H9 (cell line): Measurements from ENCODE around the gene AGO3. TPM values are rescaled to one million over a fixed set of nuclear protein-coding genes. Genes with fewer than 3 reads are reported as not detected.

Experiments
- DNase-seq: peaks from one replicate; pipeline ENCODE4 v3.0.0-alpha.2; 2017
- H2AFZ ChIP-seq: one replicate; pipeline ENCODE4 v1.6.1; 2013; ENCODE audit warnings: mild to moderate bottlenecking, low read length, control low read depth, moderate library complexity
- H2AK5ac ChIP-seq: 2 replicates; pipeline ENCODE4 v1.6.1; 2013; ENCODE audit warnings: low read length, control low read depth, mixed read lengths; ENCODE audit not compliant: insufficient read length
- H2BK120ac ChIP-seq: one replicate; pipeline ENCODE4 v1.6.1; 2013; ENCODE audit warnings: low read depth, mild to moderate bottlenecking, low read length, control low read depth, inconsistent platforms; ENCODE audit not compliant: poor library complexity, severe bottlenecking
- H2BK12ac ChIP-seq: 2 replicates; pipeline ENCODE4 v1.6.1; 2013; ENCODE audit warnings: low read length, control low read depth, mixed read lengths, low read depth; ENCODE audit not compliant: insufficient read length
- H2BK15ac ChIP-seq: 2 replicates; pipeline ENCODE4 v1.6.1; 2013; ENCODE audit warnings: low read depth, low read length, control low read depth
- H2BK20ac ChIP-seq: one replicate; pipeline ENCODE4 v1.6.1; 2013; ENCODE audit warnings: low read depth, mild to moderate bottlenecking, low read length, control low read depth, inconsistent platforms; ENCODE audit not compliant: poor library complexity, severe bottlenecking
- H2BK5ac ChIP-seq: 2 replicates; pipeline ENCODE4 v1.6.1; 2013; ENCODE audit warnings: low read length, control low read depth, mixed read lengths; ENCODE audit not compliant: insufficient read length
- H3K14ac ChIP-seq: 2 replicates; pipeline ENCODE4 v1.6.1; 2013; ENCODE audit warnings: low read length, control low read depth; ENCODE audit not compliant: insufficient read depth
- H3K18ac ChIP-seq: 2 replicates; pipeline ENCODE4 v1.6.1; 2013; ENCODE audit warnings: low read depth, mild to moderate bottlenecking, mixed read lengths, low read length, control low read depth; ENCODE audit not compliant: insufficient read length
- H3K23ac ChIP-seq: 2 replicates; pipeline ENCODE4 v1.6.1; 2013; ENCODE audit warnings: low read length, control low read depth, mixed read lengths, low read depth; ENCODE audit not compliant: insufficient read length
- H3K23me2 ChIP-seq: 2 replicates; pipeline ENCODE4 v1.6.1; 2013; ENCODE audit warnings: low read depth, mild to moderate bottlenecking, mixed read lengths, low read length, control low read depth; ENCODE audit not compliant: insufficient read length, poor library complexity, severe bottlenecking
- H3K27ac ChIP-seq: 2 replicates; pipeline ENCODE4 v1.5.1; 2013; ENCODE audit warnings: low read length, control low read depth, mixed read lengths, low read depth; ENCODE audit not compliant: insufficient read length
- H3K27me3 ChIP-seq: 2 replicates; pipeline ENCODE4 v1.6.1; 2013; ENCODE audit warnings: low read length, control low read depth, inconsistent platforms; ENCODE audit not compliant: insufficient read depth
- H3K4ac ChIP-seq: 2 replicates; pipeline ENCODE4 v1.6.1; 2013; ENCODE audit warnings: low read depth, mild to moderate bottlenecking, control low read depth, inconsistent platforms, low read length, moderate library complexity
- H3K4me1 ChIP-seq: 2 replicates; pipeline ENCODE4 v1.6.1; 2013; ENCODE audit warnings: low read length, control low read depth, inconsistent platforms; ENCODE audit not compliant: insufficient read depth
- H3K4me2 ChIP-seq: 2 replicates; pipeline ENCODE4 v1.6.1; 2013; ENCODE audit warnings: low read length, control low read depth, mixed read lengths; ENCODE audit not compliant: insufficient read length, insufficient read depth
- H3K56ac ChIP-seq: 2 replicates; pipeline ENCODE4 v1.6.1; 2013; ENCODE audit warnings: low read depth, mild to moderate bottlenecking, mixed read lengths, low read length, control low read depth; ENCODE audit not compliant: insufficient read length
- H3K79me1 ChIP-seq: 2 replicates; pipeline ENCODE4 v1.6.1; 2013; ENCODE audit warnings: low read depth, mild to moderate bottlenecking, moderate library complexity, low read length, control low read depth, inconsistent platforms; ENCODE audit not compliant: insufficient read depth, poor library complexity, severe bottlenecking
- H3K79me2 ChIP-seq: 2 replicates; pipeline ENCODE4 v1.6.1; 2013; ENCODE audit warnings: low read length, control low read depth, inconsistent platforms; ENCODE audit not compliant: insufficient read depth
- H3K9ac ChIP-seq: 2 replicates; pipeline ENCODE4 v1.6.1; 2013; ENCODE audit warnings: low read length, control low read depth, mixed read lengths; ENCODE audit not compliant: insufficient read length; ENCODE audit errors: extremely low read depth
- H3K9me3 ChIP-seq: one replicate; pipeline ENCODE4 v1.6.1; 2013; ENCODE audit warnings: low read depth, low read length, inconsistent platforms; ENCODE audit not compliant: control insufficient read depth
- H3T11ph ChIP-seq: one replicate; pipeline ENCODE4 v1.6.1; 2013; ENCODE audit warnings: mild to moderate bottlenecking, low read length, control low read depth, inconsistent platforms
- H4K20me1 ChIP-seq: one replicate; pipeline ENCODE4 v1.6.1; 2013; ENCODE audit not compliant: control insufficient read depth, insufficient read length, insufficient read depth
- H4K5ac ChIP-seq: 2 replicates; pipeline ENCODE4 v1.6.1; 2013; ENCODE audit warnings: low read depth, mild to moderate bottlenecking, mixed read lengths, low read length, control low read depth; ENCODE audit not compliant: insufficient read length
- H4K8ac ChIP-seq: replicated peaks from 2 replicates; pipeline ENCODE4 v1.6.1; 2013; ENCODE audit warnings: low read length, control low read depth, mixed read lengths, low read depth; ENCODE audit not compliant: insufficient read length
- H4K91ac ChIP-seq: 2 replicates; pipeline ENCODE4 v1.6.1; 2013; ENCODE audit warnings: low read depth, mild to moderate bottlenecking, moderate library complexity, mixed read lengths, low read length, control low read depth; ENCODE audit not compliant: insufficient read length
- H3K27ac Mint-ChIP-seq, 3 experiments: 2 replicates in 2 of 3; 3 replicates in 1 of 3; pipeline ENCODE4 v1.8.0; 2020 to 2021; ENCODE audit warnings: mixed read lengths in 3 of 3, mild to moderate bottlenecking in 1 of 3, moderate library complexity in 1 of 3
- H3K27me3 Mint-ChIP-seq: 2 replicates; pipeline ENCODE4 v1.8.0; 2021; ENCODE audit warnings: low read depth, mild to moderate bottlenecking, moderate library complexity, mixed read lengths
- H3K36me3 Mint-ChIP-seq, 3 experiments: 2 replicates in 2 of 3; 3 replicates in 1 of 3; pipeline ENCODE4 v1.8.0; 2020 to 2021; ENCODE audit warnings: low read depth in 3 of 3, mixed read lengths in 3 of 3; ENCODE audit not compliant: insufficient read depth in 1 of 3
- H3K4me1 Mint-ChIP-seq, 2 experiments: 2 replicates each; pipeline ENCODE4 v1.8.0; 2020; ENCODE audit warnings: mixed read lengths in 2 of 2
- H3K4me3 Mint-ChIP-seq, 2 experiments: 2 replicates in 1 of 2; 3 replicates in 1 of 2; pipeline ENCODE4 v1.8.0; 2020 to 2021; ENCODE audit warnings: mild to moderate bottlenecking in 2 of 2, mixed read lengths in 2 of 2, moderate library complexity in 1 of 2
- H3K9me3 Mint-ChIP-seq, 2 experiments: 2 replicates in 1 of 2; 3 replicates in 1 of 2; pipeline ENCODE4 v1.8.0; 2020; ENCODE audit warnings: mild to moderate bottlenecking in 2 of 2, mixed read lengths in 2 of 2, moderate library complexity in 1 of 2
- CTCF ChIP-seq: fragments of 200-600 bp; sonication (generic); conservative IDR thresholded peaks from 3 replicates; pipeline ENCODE4 v1.8.0; 2021; ENCODE audit warnings: antibody characterized with exemption, mild to moderate bottlenecking
- WGBS: extraction: QIAGEN DNeasy Blood & Tissue Kit; methylation state at CpG from one replicate; pipeline ENCODE4 v1.1.7; 2013; ENCODE audit warnings: missing lambda C conversion rate, low lambda C conversion rate, mixed read lengths; ENCODE audit not compliant: insufficient read length; ENCODE audit errors: extremely low coverage; 5-methylcytosine and 5-hydroxymethylcytosine counted together
- total RNA-seq: library from RNA; stranded (reverse); gene quantifications from 2 replicates; pipeline ENCODE4 v1.2.1, GENCODE V29; 2021

Gene AGO3
- total RNA-seq, 1 experiment from 2014 or later, result 27.0 TPM

- Histone ChIP-seq H3K4me1 (no peaks in the 10 kb centered on the region), H3K4me2 (no peak overlapping the region), H3K27ac (no peak overlapping the region), H3K79me2 (peaks cover 2% of the 10 kb centered on the region; the same call in 1 of the 2 replicates), H3K27me3 (no peaks in the 10 kb centered on the region), H4K8ac (no peak overlapping the region), H3K4ac (no peak overlapping the region), H2BK12ac (no peak overlapping the region), H2BK5ac (no peak overlapping the region), H3K79me1 (no peaks in the 10 kb centered on the region), H3K56ac (no peak overlapping the region), H4K91ac (no peak overlapping the region), H2AFZ (no peak overlapping the region), H2AK5ac (no peak overlapping the region), H2BK120ac (no peak overlapping the region), H3K9me3 (no peaks in the 10 kb centered on the region), H4K5ac (no peak overlapping the region), H2BK15ac (no peak overlapping the region), H3T11ph (no peak overlapping the region), H3K23ac (no peak overlapping the region), H3K14ac (no peak overlapping the region), H4K20me1 (no peaks in the 10 kb centered on the region), H3K23me2 (peaks cover 6% of the 10 kb centered on the region), H3K18ac (no peak overlapping the region), H3K9ac (no peak overlapping the region), H2BK20ac (no peak overlapping the region)
- Mint-ChIP-seq H3K27me3 (no peaks in the 10 kb centered on the region), H3K4me3 (no peak overlapping the region), H3K4me1 (peaks cover 22 to 26% of the 10 kb centered on the region in 2 experiments), H3K27ac (no peak overlapping the region), H3K9me3 (no peaks in the 10 kb centered on the region; a peak in 1 of 5 replicates), H3K36me3 (peaks cover 21 to 46% (median 40%) of the 10 kb centered on the region in 3 experiments; a peak in 6 of 7 replicates)
- no peak for TF ChIP-seq CTCF
- no CpG with 5 or more reads among the region's 9 CpGs for WGBS
- DNase-seq, result no peak
Measured at GRCh38 chr1:36092798-36093185, 161.9 kb downstream of the AGO3 start.
